GM21515 (cell line): ENCODE measurements around the gene ZNF681.
"Not testable (repeated sequence)": the region's sequence is repeated elsewhere in the genome, so short reads cannot be mapped to it uniquely, and the experiment has no call there.

ENCODE experiments used
- ATAC-seq: cut with Tn5 transposase; IDR thresholded peaks from one replicate; pipeline ENCODE4 v1.9.1; 2021; ENCODE audit not compliant: unreplicated experiment

The ZNF681 gene

DNA sequence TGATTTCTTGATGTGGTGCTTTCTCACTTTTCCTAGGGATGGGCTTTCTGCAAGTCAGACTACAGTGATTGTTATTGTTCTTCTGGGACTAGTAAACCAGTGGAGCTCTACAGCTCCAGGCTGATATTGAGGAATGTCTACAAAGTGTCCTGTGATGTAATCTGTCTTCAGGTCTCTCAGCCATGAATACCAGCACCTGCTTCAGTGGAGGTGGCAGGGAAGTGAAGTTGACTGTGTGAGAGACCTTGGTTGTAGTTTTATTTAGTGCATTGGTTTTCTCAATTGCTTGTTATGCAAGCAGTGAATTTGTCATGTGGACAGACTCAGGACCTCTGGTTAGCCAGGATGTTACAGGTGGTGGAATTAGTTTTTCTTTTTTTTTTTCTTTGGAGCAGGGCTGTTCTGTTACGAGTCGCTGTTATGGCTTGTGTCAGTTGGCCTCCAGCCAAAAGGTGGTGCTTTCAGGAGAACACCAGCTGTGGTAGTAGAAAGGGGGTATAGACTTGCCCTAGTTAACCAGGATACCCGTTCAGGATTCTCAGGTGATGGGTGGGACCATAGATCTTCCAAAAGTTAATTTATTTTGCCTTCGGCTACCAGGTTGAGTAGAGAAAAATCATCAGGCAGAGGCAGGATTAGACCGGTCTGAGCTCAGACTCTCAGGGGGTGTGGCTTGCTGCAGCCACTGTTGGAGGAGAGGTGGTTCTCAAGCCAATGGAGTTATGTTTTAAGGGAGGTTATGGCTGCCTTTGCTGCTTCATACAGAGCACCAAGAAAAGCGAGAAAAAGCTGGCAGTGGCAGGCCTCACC, 59.8 kb downstream of the ZNF681 start:
- no peak for ATAC-seq

DNA sequence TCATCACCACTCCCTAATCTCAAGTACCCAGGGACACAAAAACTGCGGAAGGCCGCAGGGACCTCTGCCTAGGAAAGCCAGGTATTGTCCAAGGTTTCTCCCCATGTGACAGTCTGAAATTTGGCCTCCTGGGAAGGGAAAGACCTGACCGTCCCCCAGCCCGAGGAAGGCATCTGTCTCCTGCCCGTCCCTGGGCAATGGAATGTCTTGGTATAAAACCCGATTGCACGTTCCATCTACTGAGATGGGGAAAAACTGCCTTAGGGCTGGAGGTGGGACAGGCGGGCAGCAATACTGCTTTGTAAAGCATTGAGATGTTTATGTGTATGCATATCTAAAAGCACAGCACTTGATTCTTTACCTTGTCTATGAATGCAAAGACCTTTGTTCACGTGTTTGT, 65.8 kb downstream of the ZNF681 start:
- ATAC-seq = not testable (repeated sequence)
